Occipital lobe (tissue), 2 donors: ENCODE measurements around the gene C15orf62. TPM values are rescaled to one million over a fixed set of nuclear protein-coding genes. Genes with fewer than 3 reads are reported as not detected.

Source experiments
- DNase-seq: peaks from one replicate; lab custom pipeline; 2025; lab: John Stamatoyannopoulos, UW
- total RNA-seq: library from RNA; depleted of rRNA; stranded (reverse); fragments of >200 nt; gene quantifications from one replicate; pipeline ENCODE4 v1.2.3, GENCODE V29; 2014

Gene C15orf62
- total RNA-seq, 1 donor from 2014 or later = not detected

GRCh38 chr15:40755812-40756208, 14.0 kb upstream of the C15orf62 start:
- no peak for DNase-seq

- no peak for DNase-seq
Measured at GRCh38 chr15:40756938-40757337, 12.8 kb upstream of the C15orf62 start.

- DNase-seq = no peak
Measured at GRCh38 chr15:40759961-40760360, 9.8 kb upstream of the C15orf62 start.

- DNase-seq = no peak
Measured at GRCh38 chr15:40762919-40763800, 6.6 kb upstream of the C15orf62 start.

- no peak for DNase-seq
Measured at GRCh38 chr15:40763801-40764628, 5.8 kb upstream of the C15orf62 start, which contains the start of gene GCHFR. GCHFR (plus strand) TSS chr15:40764068; CDS start chr15:40764181, 113 bp downstream.

- no peak for DNase-seq
Measured at GRCh38 chr15:40764629-40765103, 5.1 kb upstream of the C15orf62 start.

- DNase-seq = no peak
Measured at GRCh38 chr15:40766194-40766815, 3.5 kb upstream of the C15orf62 start.

GRCh38 chr15:40766906-40767837, 2.6 kb upstream of the C15orf62 start:
- DNase-seq = no peak

- DNase-seq = no peak
Measured at GRCh38 chr15:40767838-40768500, 1.8 kb upstream of the C15orf62 start.

GRCh38 chr15:40768521-40769273, 1.1 kb upstream of the C15orf62 start:
- DNase-seq = no peak

GRCh38 chr15:40770147-40770721, 454 bp downstream of the C15orf62 start:
- DNase-seq = no peak

GRCh38 chr15:40771242-40771641, 1.5 kb downstream of the C15orf62 start:
- no peak for DNase-seq

- no peak for DNase-seq
Measured at GRCh38 chr15:40772014-40772413, 2.2 kb downstream of the C15orf62 start.

GRCh38 chr15:40773496-40773895, 3.7 kb downstream of the C15orf62 start:
- DNase-seq = no peak

GRCh38 chr15:40773902-40774301, 4.1 kb downstream of the C15orf62 start:
- DNase-seq = no peak

- no peak for DNase-seq
Measured at GRCh38 chr15:40775007-40775406, 5.2 kb downstream of the C15orf62 start.

GRCh38 chr15:40775740-40776536, 6.2 kb downstream of the C15orf62 start:
- DNase-seq = no peak

- no peak for DNase-seq
Measured at GRCh38 chr15:40776537-40777141, 6.9 kb downstream of the C15orf62 start.
